Measurements from ENCODE around the gene TNFAIP8L1.

The TNFAIP8L1 gene

DNA sequence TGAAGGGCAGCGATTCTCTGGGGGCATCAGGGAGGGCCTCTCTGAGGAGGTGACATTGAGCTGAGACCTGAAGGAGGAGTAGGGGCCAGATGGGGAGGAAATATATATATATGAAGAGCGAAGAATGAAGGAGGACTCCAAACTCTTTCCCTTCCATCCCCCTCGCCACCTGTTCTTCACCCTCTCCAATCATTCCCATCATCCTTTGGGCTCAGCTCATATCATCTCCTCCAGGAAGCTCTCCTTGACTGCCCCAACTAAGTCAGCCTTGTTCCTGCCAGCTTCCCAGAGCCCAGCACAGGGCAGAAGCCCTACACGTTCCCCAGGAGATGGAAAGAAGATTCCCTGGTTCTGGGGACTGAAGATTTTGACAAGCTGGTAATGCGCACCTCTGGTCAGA, 46.9 kb upstream of the TNFAIP8L1 start:
- ATAC-seq = no peak
- TF ChIP-seq ESRRG (CRISPR knock-in tag; IDR thresholded peaks at IDR 0.05) = no peak
- TF ChIP-seq, protein P1, sequence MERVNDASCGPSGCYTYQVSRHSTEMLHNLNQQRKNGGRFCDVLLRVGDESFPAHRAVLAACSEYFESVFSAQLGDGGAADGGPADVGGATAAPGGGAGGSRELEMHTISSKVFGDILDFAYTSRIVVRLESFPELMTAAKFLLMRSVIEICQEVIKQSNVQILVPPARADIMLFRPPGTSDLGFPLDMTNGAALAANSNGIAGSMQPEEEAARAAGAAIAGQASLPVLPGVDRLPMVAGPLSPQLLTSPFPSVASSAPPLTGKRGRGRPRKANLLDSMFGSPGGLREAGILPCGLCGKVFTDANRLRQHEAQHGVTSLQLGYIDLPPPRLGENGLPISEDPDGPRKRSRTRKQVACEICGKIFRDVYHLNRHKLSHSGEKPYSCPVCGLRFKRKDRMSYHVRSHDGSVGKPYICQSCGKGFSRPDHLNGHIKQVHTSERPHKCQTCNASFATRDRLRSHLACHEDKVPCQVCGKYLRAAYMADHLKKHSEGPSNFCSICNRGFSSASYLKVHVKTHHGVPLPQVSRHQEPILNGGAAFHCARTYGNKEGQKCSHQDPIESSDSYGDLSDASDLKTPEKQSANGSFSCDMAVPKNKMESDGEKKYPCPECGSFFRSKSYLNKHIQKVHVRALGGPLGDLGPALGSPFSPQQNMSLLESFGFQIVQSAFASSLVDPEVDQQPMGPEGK (CRISPR knock-in tag; IDR thresholded peaks at IDR 0.05; ENCODE audit: borderline replicate concordance) = no peak
- TF ChIP-seq GLIS3 (CRISPR knock-in tag; IDR thresholded peaks at IDR 0.05) = no peak
- TF ChIP-seq ZC3H10 (CRISPR knock-in tag; IDR thresholded peaks at IDR 0.05) = no peak
- TF ChIP-seq, protein P2, sequence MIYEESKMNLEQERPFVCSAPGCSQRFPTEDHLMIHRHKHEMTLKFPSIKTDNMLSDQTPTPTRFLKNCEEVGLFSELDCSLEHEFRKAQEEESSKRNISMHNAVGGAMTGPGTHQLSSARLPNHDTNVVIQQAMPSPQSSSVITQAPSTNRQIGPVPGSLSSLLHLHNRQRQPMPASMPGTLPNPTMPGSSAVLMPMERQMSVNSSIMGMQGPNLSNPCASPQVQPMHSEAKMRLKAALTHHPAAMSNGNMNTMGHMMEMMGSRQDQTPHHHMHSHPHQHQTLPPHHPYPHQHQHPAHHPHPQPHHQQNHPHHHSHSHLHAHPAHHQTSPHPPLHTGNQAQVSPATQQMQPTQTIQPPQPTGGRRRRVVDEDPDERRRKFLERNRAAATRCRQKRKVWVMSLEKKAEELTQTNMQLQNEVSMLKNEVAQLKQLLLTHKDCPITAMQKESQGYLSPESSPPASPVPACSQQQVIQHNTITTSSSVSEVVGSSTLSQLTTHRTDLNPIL (CRISPR knock-in tag; IDR thresholded peaks at IDR 0.05; ENCODE audit: low read depth) = no peak
- no peak for TF ChIP-seq TCF4 (CRISPR knock-in tag; IDR thresholded peaks at IDR 0.05; ENCODE audit: borderline replicate concordance)
- no peak for TF ChIP-seq TOX (CRISPR knock-in tag; IDR thresholded peaks at IDR 0.05; ENCODE audit: borderline replicate concordance)
- no peak for TF ChIP-seq ZNF565 (CRISPR knock-in tag; conservative IDR thresholded peaks at IDR 0.05; ENCODE audit: low read depth)
- TF ChIP-seq ZNF8 (CRISPR knock-in tag; IDR thresholded peaks at IDR 0.05) = no peak
- no peak for TF ChIP-seq ZNF70 (CRISPR knock-in tag; IDR thresholded peaks at IDR 0.05)
- TF ChIP-seq ZFP30 (CRISPR knock-in tag; IDR thresholded peaks at IDR 0.05) = no peak
- TF ChIP-seq ISL1 (CRISPR knock-in tag; IDR thresholded peaks at IDR 0.05) = no peak
- TF ChIP-seq, protein P3, sequence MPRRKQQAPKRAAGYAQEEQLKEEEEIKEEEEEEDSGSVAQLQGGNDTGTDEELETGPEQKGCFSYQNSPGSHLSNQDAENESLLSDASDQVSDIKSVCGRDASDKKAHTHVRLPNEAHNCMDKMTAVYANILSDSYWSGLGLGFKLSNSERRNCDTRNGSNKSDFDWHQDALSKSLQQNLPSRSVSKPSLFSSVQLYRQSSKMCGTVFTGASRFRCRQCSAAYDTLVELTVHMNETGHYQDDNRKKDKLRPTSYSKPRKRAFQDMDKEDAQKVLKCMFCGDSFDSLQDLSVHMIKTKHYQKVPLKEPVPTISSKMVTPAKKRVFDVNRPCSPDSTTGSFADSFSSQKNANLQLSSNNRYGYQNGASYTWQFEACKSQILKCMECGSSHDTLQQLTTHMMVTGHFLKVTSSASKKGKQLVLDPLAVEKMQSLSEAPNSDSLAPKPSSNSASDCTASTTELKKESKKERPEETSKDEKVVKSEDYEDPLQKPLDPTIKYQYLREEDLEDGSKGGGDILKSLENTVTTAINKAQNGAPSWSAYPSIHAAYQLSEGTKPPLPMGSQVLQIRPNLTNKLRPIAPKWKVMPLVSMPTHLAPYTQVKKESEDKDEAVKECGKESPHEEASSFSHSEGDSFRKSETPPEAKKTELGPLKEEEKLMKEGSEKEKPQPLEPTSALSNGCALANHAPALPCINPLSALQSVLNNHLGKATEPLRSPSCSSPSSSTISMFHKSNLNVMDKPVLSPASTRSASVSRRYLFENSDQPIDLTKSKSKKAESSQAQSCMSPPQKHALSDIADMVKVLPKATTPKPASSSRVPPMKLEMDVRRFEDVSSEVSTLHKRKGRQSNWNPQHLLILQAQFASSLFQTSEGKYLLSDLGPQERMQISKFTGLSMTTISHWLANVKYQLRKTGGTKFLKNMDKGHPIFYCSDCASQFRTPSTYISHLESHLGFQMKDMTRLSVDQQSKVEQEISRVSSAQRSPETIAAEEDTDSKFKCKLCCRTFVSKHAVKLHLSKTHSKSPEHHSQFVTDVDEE (CRISPR knock-in tag; IDR thresholded peaks at IDR 0.05) = no peak
- TF ChIP-seq ZFP3 (CRISPR knock-in tag; IDR thresholded peaks at IDR 0.05) = no peak
- TF ChIP-seq BACH2 (CRISPR knock-in tag; IDR thresholded peaks at IDR 0.05; ENCODE audit: borderline replicate concordance) = no peak
- no peak for TF ChIP-seq CSDC2 (CRISPR knock-in tag; IDR thresholded peaks at IDR 0.05)
- no peak for TF ChIP-seq ARNTL (CRISPR knock-in tag; IDR thresholded peaks at IDR 0.05; ENCODE audit: borderline replicate concordance, low read depth)
- no peak for TF ChIP-seq RARB (CRISPR knock-in tag; IDR thresholded peaks at IDR 0.05)
- no peak for TF ChIP-seq PPARA (CRISPR knock-in tag; IDR thresholded peaks at IDR 0.05; ENCODE audit: borderline replicate concordance)

DNA sequence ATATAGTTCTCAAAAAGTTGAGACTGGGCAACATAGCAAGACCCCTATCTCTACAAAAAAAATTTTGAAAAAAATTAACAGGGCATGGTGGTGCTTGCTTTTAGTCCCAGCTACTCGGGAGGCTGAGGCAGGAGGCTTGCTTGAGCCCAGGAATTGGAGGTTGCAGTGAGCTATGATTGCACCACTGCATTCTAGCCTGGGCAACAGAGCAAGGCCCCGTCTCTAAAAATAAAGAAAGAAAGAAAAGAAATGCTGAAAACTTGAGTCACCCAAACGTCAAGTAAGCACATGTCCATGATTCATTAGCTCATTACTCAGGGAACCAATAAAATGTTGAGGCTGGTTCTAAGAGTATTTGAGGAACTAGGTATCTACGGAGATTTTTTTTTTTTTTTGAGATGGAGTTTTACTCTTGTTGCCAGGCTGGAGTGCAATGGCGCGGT, 45.9 kb upstream of the TNFAIP8L1 start:
- TF ChIP-seq ZNF565 (CRISPR knock-in tag; conservative IDR thresholded peaks at IDR 0.05; ENCODE audit: low read depth) (no peak), ZFP30 (CRISPR knock-in tag; IDR thresholded peaks at IDR 0.05) (no peak), ZC3H10 (CRISPR knock-in tag; IDR thresholded peaks at IDR 0.05) (no peak), CSDC2 (CRISPR knock-in tag; IDR thresholded peaks at IDR 0.05) (no peak), BACH2 (CRISPR knock-in tag; IDR thresholded peaks at IDR 0.05; ENCODE audit: borderline replicate concordance) (no peak), TCF4 (CRISPR knock-in tag; IDR thresholded peaks at IDR 0.05; ENCODE audit: borderline replicate concordance) (no peak), SNAI2 (CRISPR knock-in tag; IDR thresholded peaks at IDR 0.05) (no peak), TOX (CRISPR knock-in tag; IDR thresholded peaks at IDR 0.05; ENCODE audit: borderline replicate concordance) (no peak), ZNF8 (CRISPR knock-in tag; IDR thresholded peaks at IDR 0.05) (no peak), RARB (CRISPR knock-in tag; IDR thresholded peaks at IDR 0.05) (no peak), ZNF70 (CRISPR knock-in tag; IDR thresholded peaks at IDR 0.05) (no peak), ISL1 (CRISPR knock-in tag; IDR thresholded peaks at IDR 0.05) (no peak)
- TF ChIP-seq, protein P4, sequence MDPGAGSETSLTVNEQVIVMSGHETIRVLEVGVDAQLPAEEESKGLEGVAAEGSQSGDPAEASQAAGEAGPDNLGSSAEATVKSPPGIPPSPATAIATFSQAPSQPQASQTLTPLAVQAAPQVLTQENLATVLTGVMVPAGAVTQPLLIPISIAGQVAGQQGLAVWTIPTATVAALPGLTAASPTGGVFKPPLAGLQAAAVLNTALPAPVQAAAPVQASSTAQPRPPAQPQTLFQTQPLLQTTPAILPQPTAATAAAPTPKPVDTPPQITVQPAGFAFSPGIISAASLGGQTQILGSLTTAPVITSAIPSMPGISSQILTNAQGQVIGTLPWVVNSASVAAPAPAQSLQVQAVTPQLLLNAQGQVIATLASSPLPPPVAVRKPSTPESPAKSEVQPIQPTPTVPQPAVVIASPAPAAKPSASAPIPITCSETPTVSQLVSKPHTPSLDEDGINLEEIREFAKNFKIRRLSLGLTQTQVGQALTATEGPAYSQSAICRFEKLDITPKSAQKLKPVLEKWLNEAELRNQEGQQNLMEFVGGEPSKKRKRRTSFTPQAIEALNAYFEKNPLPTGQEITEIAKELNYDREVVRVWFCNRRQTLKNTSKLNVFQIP (CRISPR knock-in tag; IDR thresholded peaks at IDR 0.05; ENCODE audit: borderline replicate concordance, low read depth) = no peak
- TF ChIP-seq, protein P1 (CRISPR knock-in tag; IDR thresholded peaks at IDR 0.05; ENCODE audit: borderline replicate concordance) = no peak
- TF ChIP-seq, protein P2 (CRISPR knock-in tag; IDR thresholded peaks at IDR 0.05; ENCODE audit: low read depth) = no peak
- TF ChIP-seq, protein P3 (CRISPR knock-in tag; IDR thresholded peaks at IDR 0.05) = no peak
- TF ChIP-seq, protein P5, sequence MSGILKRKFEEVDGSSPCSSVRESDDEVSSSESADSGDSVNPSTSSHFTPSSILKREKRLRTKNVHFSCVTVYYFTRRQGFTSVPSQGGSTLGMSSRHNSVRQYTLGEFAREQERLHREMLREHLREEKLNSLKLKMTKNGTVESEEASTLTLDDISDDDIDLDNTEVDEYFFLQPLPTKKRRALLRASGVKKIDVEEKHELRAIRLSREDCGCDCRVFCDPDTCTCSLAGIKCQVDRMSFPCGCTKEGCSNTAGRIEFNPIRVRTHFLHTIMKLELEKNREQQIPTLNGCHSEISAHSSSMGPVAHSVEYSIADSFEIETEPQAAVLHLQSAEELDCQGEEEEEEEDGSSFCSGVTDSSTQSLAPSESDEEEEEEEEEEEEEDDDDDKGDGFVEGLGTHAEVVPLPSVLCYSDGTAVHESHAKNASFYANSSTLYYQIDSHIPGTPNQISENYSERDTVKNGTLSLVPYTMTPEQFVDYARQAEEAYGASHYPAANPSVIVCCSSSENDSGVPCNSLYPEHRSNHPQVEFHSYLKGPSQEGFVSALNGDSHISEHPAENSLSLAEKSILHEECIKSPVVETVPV (CRISPR knock-in tag; IDR thresholded peaks at IDR 0.05) = no peak

More for the DNA sequence above, 45.9 kb upstream of the TNFAIP8L1 start:
- no peak for ATAC-seq

Measured in SK-N-SH treated with all-trans-retinoic acid at 6 μM for 48 hours (cell line).